ENCODE results near the gene METTL23.
"Not testable (repeated sequence)": the region's sequence is repeated elsewhere in the genome, so short reads cannot be mapped to it uniquely, and the experiment has no call there.

The METTL23 gene

DNA sequence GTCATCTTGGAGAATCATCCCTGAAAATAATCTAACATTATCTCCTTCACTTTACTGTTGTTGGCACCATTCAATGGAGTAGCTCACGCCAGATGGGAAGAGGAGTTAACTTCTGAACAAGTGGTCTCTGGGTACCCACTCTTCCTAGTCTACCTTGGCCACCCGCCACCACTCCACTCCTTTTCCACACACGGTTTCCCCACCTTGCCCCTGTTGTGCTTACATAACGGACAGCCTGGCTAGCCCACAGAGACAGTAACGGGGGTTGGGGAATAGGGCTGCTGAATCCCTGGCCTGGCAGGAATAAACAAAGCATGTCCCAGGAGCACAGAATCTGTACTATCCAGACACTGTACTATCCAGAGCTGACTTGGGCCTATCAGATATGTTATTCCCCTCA is 12.3 kb upstream of the METTL23 start:
- DNase-seq = no peak

GRCh38 chr17:76714822-76715495 is 11.7 kb upstream of the METTL23 start:
- peak; percentile 79 for DNase-seq

DNA sequence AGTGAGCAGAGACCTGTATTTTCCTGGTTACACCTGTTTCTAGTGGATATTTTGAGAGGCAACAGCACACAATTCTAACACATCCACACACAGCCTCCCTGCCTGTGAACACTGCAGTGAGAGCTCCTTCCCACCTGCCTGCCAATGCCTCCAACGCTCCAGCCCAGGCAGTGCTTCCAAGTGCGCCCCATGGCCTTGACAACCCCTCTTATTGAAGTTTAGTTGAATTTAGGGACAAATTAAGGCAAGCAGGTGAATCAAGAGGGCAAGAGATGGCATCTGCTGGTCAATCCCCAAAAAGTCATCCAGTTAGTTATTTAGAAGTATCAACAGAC is 11.2 kb upstream of the METTL23 start:
- DNase-seq = no peak

GRCh38 chr17:76716146-76716838 is 10.3 kb upstream of the METTL23 start:
- DNase-seq = no peak

- DNase-seq = no peak
Measured at GRCh38 chr17:76716839-76717215, 9.8 kb upstream of the METTL23 start.

GRCh38 chr17:76718516-76718915 is 8.1 kb upstream of the METTL23 start:
- no peak for DNase-seq

GRCh38 chr17:76720211-76720610 is 6.4 kb upstream of the METTL23 start:
- no peak for DNase-seq

DNA sequence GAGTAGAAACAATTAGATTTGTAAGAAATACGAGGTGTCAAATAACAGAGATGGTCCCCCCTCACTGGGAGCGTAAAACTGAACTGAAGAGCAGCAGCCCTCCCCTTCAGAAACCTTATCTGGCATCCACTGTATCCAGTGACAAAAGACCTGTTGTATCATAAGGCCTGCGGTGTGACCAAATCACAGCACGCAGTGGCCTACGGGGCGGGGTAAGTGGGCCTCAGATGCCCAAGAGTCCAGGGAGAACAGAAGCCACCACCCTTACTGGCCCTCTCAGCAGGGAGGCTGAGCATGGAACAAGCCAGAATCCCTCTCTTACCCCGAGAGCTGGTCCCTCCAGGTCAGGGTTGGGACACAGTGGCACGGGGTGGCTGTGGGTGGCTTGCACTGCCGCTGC is 5.7 kb upstream of the METTL23 start:
- DNase-seq = no peak

- no peak for DNase-seq
Measured at GRCh38 chr17:76721463-76721862, 5.2 kb upstream of the METTL23 start.

GRCh38 chr17:76722279-76722678 is 4.4 kb upstream of the METTL23 start:
- no peak for DNase-seq

GRCh38 chr17:76722977-76723376 is 3.7 kb upstream of the METTL23 start:
- DNase-seq = not testable (repeated sequence)

GRCh38 chr17:76723812-76724211 is 2.8 kb upstream of the METTL23 start:
- DNase-seq = no peak

DNA sequence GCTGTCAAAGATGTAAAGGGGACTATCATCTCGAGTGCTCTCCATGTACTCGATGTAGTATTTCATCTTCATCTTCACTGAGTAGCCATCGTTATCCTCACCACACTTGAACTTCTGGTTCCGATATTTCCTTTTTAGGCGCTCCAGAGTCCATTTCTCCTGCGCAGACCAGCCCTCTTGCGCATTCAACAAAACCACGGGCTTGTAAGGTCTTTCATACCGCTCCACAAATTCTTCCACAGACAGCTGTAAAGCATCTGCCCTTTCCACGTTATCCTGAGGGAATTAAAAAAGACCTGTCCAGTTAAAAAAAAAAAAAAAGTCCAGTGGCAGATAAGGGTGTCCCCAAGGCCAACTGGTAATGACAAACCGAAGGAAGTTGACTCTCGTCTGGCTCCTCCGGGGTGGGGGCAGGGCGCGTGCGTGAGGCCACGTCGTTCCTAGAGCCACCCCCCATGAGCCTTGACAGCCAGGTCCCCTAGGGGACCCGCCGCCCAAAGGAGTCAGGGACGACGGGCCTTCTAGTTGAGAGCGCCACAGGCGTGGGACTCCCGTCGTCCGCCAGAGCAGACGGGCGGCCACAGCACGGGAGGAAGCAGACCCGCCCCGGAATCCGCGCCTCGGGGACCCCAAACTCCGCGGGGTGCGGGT is 934 bp upstream of the METTL23 start:
- DNase-seq = peak; percentile 78

DNA sequence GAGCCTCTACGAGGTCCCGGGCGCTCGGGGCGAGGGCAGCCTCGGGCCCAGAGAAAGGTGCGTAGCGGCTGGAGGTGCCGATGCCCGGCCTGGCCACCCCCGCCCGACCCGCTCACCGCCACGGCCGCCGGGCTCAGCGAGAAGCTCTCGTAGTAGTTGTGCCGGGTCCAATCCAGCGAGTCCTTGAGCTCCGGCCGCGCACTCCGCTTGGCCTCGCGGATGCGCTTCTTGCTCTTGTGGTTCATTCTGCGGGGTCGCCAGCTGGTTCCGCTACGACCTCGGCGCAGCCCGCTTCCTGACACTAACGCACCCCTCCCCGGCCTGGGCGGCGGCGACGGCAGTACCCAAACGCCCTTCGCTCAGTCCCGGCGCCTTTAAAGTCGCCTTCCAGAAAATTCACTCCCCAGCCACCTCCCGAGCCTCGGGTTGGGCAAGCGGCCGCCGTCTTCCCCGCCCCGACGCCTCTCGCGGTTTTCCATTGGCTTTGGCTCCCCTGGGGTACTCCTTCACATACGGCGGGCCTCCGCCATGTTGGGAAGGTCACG is 336 bp upstream of the METTL23 start, which contains the start of gene JMJD6:
Gene JMJD6 (minus strand): TSS at position 376 of the 545 bp plus-strand sequence. CDS start 131 bp downstream, at position 245.
- peak; percentile 93 for DNase-seq

DNA sequence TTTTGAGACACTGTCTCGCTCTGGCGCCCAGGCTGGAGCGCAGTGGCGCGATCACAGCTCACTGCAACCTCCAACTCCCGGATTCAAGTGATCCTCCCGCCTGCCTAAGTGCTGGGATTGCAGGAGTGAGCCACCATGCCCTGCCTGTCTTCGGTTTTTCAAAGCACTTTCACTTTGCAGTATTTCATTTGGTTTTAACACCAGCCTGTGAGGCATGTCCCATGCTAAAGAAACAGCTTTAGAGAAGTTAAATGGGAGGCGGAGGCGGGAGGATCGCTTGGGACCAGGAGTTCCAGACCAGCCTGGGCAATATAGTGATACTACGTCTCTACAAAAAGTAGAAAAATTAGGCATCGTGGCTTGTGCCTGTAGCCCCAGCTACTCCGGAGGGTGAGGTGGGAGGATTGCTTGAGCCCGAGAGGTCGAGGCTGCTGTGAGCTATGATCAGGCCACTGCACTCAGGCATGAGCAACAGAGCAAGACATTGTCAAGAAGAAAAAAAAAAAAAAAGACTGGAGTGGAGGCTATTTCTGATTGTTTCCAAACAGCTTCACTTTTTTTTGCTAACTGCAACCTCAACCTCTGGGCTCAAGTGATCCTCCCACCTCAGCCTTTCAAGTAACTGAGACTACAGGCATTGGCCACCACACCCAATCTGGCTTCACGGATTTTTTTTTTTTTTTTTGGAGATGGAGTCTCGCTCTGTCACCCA is 1.3 kb downstream of the METTL23 start:
- DNase-seq = peak; percentile 19

DNA sequence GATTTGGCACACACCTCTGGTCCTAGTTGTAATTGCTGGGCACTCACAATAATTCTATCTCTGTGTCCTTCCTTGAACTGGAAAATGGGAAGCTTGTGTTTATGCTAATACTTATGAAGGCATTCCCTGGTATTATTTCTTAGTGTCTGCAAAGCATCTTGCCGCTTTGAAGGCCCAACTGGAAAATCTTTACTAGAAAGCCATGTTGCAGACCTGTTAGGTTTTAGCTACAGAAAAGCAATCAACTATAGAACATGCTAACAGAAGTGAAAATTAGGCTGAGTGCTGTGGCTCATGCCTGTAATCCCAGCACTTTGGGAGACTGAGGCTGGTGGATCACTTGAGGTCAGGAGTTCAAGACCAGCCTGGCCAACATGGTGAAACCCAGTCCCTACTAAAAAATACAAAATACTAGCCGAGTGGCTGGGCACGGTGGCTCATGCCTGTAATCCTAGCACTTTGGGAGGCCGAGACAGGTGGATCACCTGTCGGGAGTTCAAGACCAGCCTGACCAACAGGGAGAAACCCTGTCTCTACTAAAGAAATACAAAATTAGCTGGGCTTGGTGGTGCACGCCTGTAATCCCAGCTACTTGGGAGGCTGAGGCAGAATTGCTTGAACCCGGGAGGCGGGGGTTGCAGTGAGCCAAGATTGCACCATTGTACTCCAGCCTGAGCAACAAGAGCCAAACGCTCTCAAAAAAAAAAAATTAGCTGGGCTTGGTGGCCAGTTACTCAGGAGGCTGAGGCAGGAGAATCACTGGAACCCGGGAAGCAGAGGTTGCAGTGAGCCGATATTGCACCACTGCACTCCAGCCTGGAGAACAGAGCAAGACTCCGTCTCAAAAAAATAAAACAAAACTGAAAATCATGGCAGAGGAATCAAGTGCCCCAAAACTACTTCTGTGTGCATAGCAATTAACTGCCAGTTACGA is 5.4 kb downstream of the METTL23 start:
- DNase-seq = not testable (repeated sequence)

DNA sequence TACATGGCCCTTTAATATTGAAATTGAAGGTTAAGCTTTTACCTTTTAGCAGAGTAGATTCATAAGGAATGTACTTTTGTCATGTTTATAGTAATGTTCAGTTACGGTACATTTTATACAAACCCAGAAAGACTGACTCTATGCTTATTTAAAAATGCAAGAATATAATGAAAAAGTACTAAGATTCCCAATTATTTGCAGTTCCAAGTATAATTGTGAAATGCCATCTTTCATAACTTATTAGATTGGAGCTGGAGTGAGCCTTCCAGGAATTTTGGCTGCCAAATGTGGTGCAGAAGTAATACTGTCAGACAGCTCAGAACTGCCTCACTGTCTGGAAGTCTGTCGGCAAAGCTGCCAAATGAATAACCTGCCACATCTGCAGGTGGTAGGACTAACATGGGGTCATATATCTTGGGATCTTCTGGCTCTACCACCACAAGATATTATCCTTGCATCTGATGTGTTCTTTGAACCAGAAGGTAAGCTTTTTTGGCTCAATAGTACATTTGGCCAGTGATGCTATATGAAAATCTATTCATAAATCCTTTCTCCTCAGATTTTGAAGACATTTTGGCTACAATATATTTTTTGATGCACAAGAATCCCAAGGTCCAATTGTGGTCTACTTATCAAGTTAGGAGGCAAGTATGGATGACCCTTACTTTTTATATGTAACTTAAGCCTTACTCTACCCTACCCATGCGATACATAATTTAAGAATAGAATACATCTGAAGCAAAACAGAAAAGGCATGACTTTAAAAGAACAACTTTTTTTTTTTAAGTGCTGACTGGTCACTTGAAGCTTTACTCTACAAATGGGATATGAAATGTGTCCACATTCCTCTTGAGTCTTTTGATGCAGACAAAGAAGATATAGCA is 6.3 kb downstream of the METTL23 start:
- DNase-seq = no peak

DNA sequence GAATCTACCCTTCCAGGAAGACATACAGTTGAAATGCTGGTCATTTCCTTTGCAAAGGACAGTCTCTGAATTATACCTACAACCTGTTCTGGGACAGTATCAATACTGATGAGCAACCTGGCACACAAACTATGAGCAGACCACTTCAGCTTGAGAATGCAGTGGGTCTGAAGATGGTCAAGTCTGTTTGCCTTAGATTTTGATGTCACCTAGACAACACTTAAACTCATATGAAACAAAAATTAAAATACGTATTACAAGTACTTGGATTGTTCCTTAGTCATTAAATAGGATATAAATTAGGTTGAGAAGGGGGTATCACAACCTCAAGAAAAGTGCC is 6.9 kb downstream of the METTL23 start:
- DNase-seq = no peak

- no peak for DNase-seq
Measured at GRCh38 chr17:76734080-76734840, 7.6 kb downstream of the METTL23 start.

DNA sequence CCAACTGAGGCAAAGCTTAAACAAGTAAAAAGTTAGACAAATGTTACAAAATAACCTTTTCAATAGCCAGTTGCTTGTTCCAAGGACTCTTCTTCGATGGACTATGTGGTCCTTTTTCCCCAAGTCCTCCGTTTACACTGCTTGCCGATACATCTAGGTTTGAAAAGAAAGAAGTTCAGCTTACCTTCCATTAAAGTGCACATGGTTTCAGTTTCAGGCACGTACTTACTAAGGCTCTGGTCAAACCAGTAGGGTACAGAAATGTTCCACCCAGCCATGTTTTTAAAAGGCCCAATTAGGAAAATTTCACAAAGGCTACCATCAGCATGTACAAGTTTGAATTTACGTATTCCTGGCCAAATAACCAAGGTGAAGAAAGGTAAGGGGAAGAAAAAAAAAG is 8.4 kb downstream of the METTL23 start:
- no peak for DNase-seq
